NCI-H1930 (cell line): ENCODE measurements around the gene MRPS18A.
"Not testable (repeated sequence)": the region's sequence is repeated elsewhere in the genome, so short reads cannot be mapped to it uniquely, and the experiment has no call there.

Experiments used
- DNase-seq, 2 experiments: peaks; one replicate each; lab custom pipeline; 2025; lab: John Stamatoyannopoulos, UW

Gene MRPS18A

GRCh38 chr6:43634702-43635303, 52.8 kb downstream of the MRPS18A start:
- no peak for DNase-seq

GRCh38 chr6:43633002-43633401, 54.6 kb downstream of the MRPS18A start:
- DNase-seq, result not testable (repeated sequence)

- no peak for DNase-seq
Measured at GRCh38 chr6:43630980-43631619, 56.5 kb downstream of the MRPS18A start.

GRCh38 chr6:43629505-43630300, 57.9 kb downstream of the MRPS18A start:
- peak; percentile 90 to 94 for DNase-seq

GRCh38 chr6:43629104-43629504, 58.5 kb downstream of the MRPS18A start, which contains the start of gene GTPBP2:
Gene GTPBP2 (minus strand): TSS chr6:43629264. CDS start chr6:43629162, 102 bp downstream.
- DNase-seq, result peak; percentile 98 to 99

- peak in 1 of 2 experiments; percentile 16 for DNase-seq
Measured at GRCh38 chr6:43628393-43629103, 59.0 kb downstream of the MRPS18A start.

- DNase-seq, result peak in 1 of 2 experiments; percentile 28
Measured at GRCh38 chr6:43627008-43627825, 60.4 kb downstream of the MRPS18A start.

GRCh38 chr6:43625393-43625992, 62.1 kb downstream of the MRPS18A start:
- DNase-seq, result no peak

- DNase-seq, result no peak
Measured at GRCh38 chr6:43624786-43625288, 62.8 kb downstream of the MRPS18A start.

GRCh38 chr6:43623880-43624785, 63.5 kb downstream of the MRPS18A start:
- DNase-seq, result no peak

GRCh38 chr6:43622541-43622940, 65.0 kb downstream of the MRPS18A start:
- DNase-seq, result no peak

GRCh38 chr6:43621836-43622180, 65.8 kb downstream of the MRPS18A start:
- DNase-seq, result no peak
